Neural cell (in vitro differentiated cells): ENCODE data around the gene ADAD2.

ENCODE experiments used
- EP300 ChIP-seq: fragments of 450-650 bp; conservative IDR thresholded peaks from 2 replicates; pipeline ENCODE4 v1.6.1; 2014; ENCODE audit warnings: antibody characterized with exemption, mild to moderate bottlenecking, moderate library complexity; ENCODE audit not compliant: poor library complexity, severe bottlenecking
- MXI1 ChIP-seq: fragments of 450-650 bp; conservative IDR thresholded peaks from 2 replicates; pipeline ENCODE4 v1.6.1; 2014; ENCODE audit warnings: antibody characterized with exemption, mild to moderate bottlenecking; ENCODE audit not compliant: poor library complexity, severe bottlenecking
- POLR2AphosphoS5 ChIP-seq: IDR thresholded peaks from 2 replicates; pipeline ENCODE4 v1.6.1; 2012
- RAD21 ChIP-seq: fragments of 450-650 bp; conservative IDR thresholded peaks from 2 replicates; pipeline ENCODE4 v1.6.1; 2014; ENCODE audit warnings: antibody characterized with exemption, mild to moderate bottlenecking, moderate library complexity
- SMC3 ChIP-seq: fragments of 450-650 bp; conservative IDR thresholded peaks from 2 replicates; pipeline ENCODE4 v1.6.1; 2014; ENCODE audit warnings: antibody characterized with exemption, mild to moderate bottlenecking, moderate library complexity; ENCODE audit not compliant: poor library complexity
- TAF1 ChIP-seq: IDR thresholded peaks from 2 replicates; pipeline ENCODE4 v1.6.1; 2012; ENCODE audit warnings: low read depth
- TF ChIP-seq, protein P1 (sequence below): fragments of 450-650 bp; IDR thresholded peaks from 2 replicates; pipeline ENCODE4 v1.5.1; 2014; ENCODE audit warnings: antibody characterized with exemption, mild to moderate bottlenecking, moderate library complexity; ENCODE audit not compliant: poor library complexity, severe bottlenecking
- TF ChIP-seq, protein P2 (sequence below): IDR thresholded peaks from 2 replicates; pipeline ENCODE4 v1.6.1; 2012; ENCODE audit warnings: borderline replicate concordance

DNA sequence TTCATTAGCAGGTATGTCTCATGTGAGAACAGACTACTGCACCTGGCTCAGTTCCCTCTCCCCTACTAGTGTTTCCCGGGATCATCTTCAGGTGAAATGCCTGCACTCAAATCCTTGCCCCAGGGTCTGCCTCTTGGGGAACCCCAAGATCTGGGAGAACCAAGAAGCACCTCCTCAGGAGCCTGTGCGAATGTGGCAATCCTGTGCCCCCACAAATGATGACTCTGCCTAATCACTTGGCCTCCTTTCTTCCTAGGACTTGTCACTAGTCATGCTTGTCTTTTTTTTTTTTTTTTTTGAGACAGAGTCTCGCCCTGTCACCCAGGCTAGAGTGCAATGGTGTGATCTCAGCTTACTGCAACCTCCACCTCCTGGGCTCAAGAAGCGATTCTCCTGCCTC lies 21.7 kb downstream of the ADAD2 start:
- TF ChIP-seq, protein P1, sequence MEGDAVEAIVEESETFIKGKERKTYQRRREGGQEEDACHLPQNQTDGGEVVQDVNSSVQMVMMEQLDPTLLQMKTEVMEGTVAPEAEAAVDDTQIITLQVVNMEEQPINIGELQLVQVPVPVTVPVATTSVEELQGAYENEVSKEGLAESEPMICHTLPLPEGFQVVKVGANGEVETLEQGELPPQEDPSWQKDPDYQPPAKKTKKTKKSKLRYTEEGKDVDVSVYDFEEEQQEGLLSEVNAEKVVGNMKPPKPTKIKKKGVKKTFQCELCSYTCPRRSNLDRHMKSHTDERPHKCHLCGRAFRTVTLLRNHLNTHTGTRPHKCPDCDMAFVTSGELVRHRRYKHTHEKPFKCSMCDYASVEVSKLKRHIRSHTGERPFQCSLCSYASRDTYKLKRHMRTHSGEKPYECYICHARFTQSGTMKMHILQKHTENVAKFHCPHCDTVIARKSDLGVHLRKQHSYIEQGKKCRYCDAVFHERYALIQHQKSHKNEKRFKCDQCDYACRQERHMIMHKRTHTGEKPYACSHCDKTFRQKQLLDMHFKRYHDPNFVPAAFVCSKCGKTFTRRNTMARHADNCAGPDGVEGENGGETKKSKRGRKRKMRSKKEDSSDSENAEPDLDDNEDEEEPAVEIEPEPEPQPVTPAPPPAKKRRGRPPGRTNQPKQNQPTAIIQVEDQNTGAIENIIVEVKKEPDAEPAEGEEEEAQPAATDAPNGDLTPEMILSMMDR = no peak
- no peak for TF ChIP-seq TAF1
- no peak for TF ChIP-seq EP300
- TF ChIP-seq POLR2AphosphoS5 = no peak
- TF ChIP-seq SMC3 = no peak
- TF ChIP-seq RAD21 = no peak
- TF ChIP-seq, protein P2, sequence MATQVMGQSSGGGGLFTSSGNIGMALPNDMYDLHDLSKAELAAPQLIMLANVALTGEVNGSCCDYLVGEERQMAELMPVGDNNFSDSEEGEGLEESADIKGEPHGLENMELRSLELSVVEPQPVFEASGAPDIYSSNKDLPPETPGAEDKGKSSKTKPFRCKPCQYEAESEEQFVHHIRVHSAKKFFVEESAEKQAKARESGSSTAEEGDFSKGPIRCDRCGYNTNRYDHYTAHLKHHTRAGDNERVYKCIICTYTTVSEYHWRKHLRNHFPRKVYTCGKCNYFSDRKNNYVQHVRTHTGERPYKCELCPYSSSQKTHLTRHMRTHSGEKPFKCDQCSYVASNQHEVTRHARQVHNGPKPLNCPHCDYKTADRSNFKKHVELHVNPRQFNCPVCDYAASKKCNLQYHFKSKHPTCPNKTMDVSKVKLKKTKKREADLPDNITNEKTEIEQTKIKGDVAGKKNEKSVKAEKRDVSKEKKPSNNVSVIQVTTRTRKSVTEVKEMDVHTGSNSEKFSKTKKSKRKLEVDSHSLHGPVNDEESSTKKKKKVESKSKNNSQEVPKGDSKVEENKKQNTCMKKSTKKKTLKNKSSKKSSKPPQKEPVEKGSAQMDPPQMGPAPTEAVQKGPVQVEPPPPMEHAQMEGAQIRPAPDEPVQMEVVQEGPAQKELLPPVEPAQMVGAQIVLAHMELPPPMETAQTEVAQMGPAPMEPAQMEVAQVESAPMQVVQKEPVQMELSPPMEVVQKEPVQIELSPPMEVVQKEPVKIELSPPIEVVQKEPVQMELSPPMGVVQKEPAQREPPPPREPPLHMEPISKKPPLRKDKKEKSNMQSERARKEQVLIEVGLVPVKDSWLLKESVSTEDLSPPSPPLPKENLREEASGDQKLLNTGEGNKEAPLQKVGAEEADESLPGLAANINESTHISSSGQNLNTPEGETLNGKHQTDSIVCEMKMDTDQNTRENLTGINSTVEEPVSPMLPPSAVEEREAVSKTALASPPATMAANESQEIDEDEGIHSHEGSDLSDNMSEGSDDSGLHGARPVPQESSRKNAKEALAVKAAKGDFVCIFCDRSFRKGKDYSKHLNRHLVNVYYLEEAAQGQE = no peak
- no peak for TF ChIP-seq MXI1
